HG02759 (cell line): Measurements from ENCODE around the gene TWNK.
"Not testable (repeated sequence)": the region's sequence is repeated elsewhere in the genome, so short reads cannot be mapped to it uniquely, and the experiment has no call there.

Experiments used
- ATAC-seq: cut with Tn5 transposase; IDR thresholded peaks from one replicate; pipeline ENCODE4 v1.9.1; 2021; ENCODE audit warnings: mild to moderate bottlenecking, moderate library complexity; ENCODE audit not compliant: unreplicated experiment

TWNK gene

GRCh38 chr10:100972904-100973535, 14.3 kb upstream of the TWNK start:
- ATAC-seq: no peak

- ATAC-seq: not testable (repeated sequence)
These were observed 11.9 kb upstream of the TWNK start for GRCh38 chr10:100975397-100975796.

GRCh38 chr10:100976906-100977305, 10.4 kb upstream of the TWNK start:
- no peak for ATAC-seq

GRCh38 chr10:100977436-100977835, 9.9 kb upstream of the TWNK start:
- ATAC-seq: no peak

- ATAC-seq: no peak
These were observed 9.0 kb upstream of the TWNK start for GRCh38 chr10:100978121-100978900.

- ATAC-seq: no peak
These were observed 8.5 kb upstream of the TWNK start for GRCh38 chr10:100978901-100979195.

- ATAC-seq: no peak
These were observed 7.5 kb upstream of the TWNK start for GRCh38 chr10:100979791-100980272.

- ATAC-seq: no peak
These were observed 7.0 kb upstream of the TWNK start for GRCh38 chr10:100980311-100980710.

- no peak for ATAC-seq
These were observed 6.6 kb upstream of the TWNK start for GRCh38 chr10:100980711-100981110.

GRCh38 chr10:100981178-100981772, 6.1 kb upstream of the TWNK start:
- ATAC-seq: no peak

- no peak for ATAC-seq
These were observed 4.2 kb upstream of the TWNK start for GRCh38 chr10:100982916-100983830.

GRCh38 chr10:100983868-100984671, 3.3 kb upstream of the TWNK start:
- ATAC-seq: no peak

GRCh38 chr10:100984672-100985177, 2.6 kb upstream of the TWNK start:
- no peak for ATAC-seq

GRCh38 chr10:100985336-100985735, 2.0 kb upstream of the TWNK start:
- ATAC-seq: no peak

GRCh38 chr10:100986623-100986951, 756 bp upstream of the TWNK start:
- ATAC-seq: no peak

- ATAC-seq: no peak
These were observed 324 bp downstream of the TWNK start for GRCh38 chr10:100987685-100988049.

GRCh38 chr10:100988166-100988565, 823 bp downstream of the TWNK start:
- ATAC-seq: no peak

- no peak for ATAC-seq
These were observed 1.7 kb downstream of the TWNK start for GRCh38 chr10:100989088-100989487.

- no peak for ATAC-seq
These were observed 6.8 kb downstream of the TWNK start for GRCh38 chr10:100993986-100994708.

GRCh38 chr10:100995181-100995580, 7.8 kb downstream of the TWNK start:
- ATAC-seq: no peak
